K562 (cell line): ENCODE measurements around the gene JADE3. TPM values are rescaled to one million over a fixed set of nuclear protein-coding genes. Genes with fewer than 3 reads are reported as not detected.
A peak's percentile ranks its signal among the peaks of the same experiment; 100 is the strongest.

ENCODE experiments used
- AFF1 ChIP-seq, 2 experiments: fragments of 450-650 bp; IDR thresholded peaks; 2 replicates each; pipeline ENCODE4 v1.6.1; 2018; ENCODE audit warnings: mild to moderate bottlenecking in 2 of 2, low read depth in 1 of 2; ENCODE audit not compliant: partially characterized antibody in 2 of 2
- HNRNPLL ChIP-seq: fragments of 200-400 bp; formaldehyde crosslinking; IDR thresholded peaks from 2 replicates; pipeline ENCODE4 v1.6.1; 2017; ENCODE audit warnings: low read length, low read depth, mild to moderate bottlenecking; ENCODE audit not compliant: poor library complexity, severe bottlenecking
- SIN3B ChIP-seq: fragments of 450-650 bp; IDR thresholded peaks from 2 replicates; pipeline ENCODE4 v1.6.1; 2017; ENCODE audit warnings: low read depth, mild to moderate bottlenecking, moderate library complexity
- polyA plus RNA-seq, 8 experiments: library from polyadenylated mRNA; depleted of rRNA in 4 of 8; stranded (reverse) in 5 of 8; unstranded in 3 of 8; fragments of >200 nt; fragmentation: Nextera tagmentation in 2 of 8; fragmentation: Illumina TruSeq in 1 of 8; extraction: Ambion mirVana in 2 of 8; extraction: Trizol in 1 of 8; gene quantifications; 2 replicates each; pipeline versions ENCODE4 v1.2.1 to v1.2.3, GENCODE V29; 2011 to 2014; ENCODE audit warnings: inconsistent platforms in 1 of 8, missing spikeins in 1 of 8
- total RNA-seq, 7 experiments: library from RNA; depleted of rRNA in 6 of 7; stranded (reverse); fragments of >200 nt in 6 of 7; fragmentation: Illumina TruSeq in 2 of 7; extraction: Trizol in 2 of 7; gene quantifications; 2 replicates each; pipeline versions ENCODE4 v1.2.1 to v1.2.3, GENCODE V29; 2011 to 2021; ENCODE audit warnings: low replicate concordance in 1 of 7
- TF ChIP-seq, protein P1 (sequence below): sonication (generic); formaldehyde crosslinking; IDR thresholded peaks from 2 replicates; pipeline ENCODE4 v1.8.0; 2023; ENCODE audit warnings: missing genetic modification reagents, mild to moderate bottlenecking, borderline replicate concordance

The JADE3 gene
- total and polyA plus RNA-seq, 9 of the 15 experiments (the other 6 are each of a cell fraction or from before 2014, with no cell fraction given), result 2.6 to 10.0 (median 7.0) TPM

GRCh38 chrX:47047989-47048388, 135.8 kb downstream of the JADE3 start (continued):
- TF ChIP-seq, protein P1, sequence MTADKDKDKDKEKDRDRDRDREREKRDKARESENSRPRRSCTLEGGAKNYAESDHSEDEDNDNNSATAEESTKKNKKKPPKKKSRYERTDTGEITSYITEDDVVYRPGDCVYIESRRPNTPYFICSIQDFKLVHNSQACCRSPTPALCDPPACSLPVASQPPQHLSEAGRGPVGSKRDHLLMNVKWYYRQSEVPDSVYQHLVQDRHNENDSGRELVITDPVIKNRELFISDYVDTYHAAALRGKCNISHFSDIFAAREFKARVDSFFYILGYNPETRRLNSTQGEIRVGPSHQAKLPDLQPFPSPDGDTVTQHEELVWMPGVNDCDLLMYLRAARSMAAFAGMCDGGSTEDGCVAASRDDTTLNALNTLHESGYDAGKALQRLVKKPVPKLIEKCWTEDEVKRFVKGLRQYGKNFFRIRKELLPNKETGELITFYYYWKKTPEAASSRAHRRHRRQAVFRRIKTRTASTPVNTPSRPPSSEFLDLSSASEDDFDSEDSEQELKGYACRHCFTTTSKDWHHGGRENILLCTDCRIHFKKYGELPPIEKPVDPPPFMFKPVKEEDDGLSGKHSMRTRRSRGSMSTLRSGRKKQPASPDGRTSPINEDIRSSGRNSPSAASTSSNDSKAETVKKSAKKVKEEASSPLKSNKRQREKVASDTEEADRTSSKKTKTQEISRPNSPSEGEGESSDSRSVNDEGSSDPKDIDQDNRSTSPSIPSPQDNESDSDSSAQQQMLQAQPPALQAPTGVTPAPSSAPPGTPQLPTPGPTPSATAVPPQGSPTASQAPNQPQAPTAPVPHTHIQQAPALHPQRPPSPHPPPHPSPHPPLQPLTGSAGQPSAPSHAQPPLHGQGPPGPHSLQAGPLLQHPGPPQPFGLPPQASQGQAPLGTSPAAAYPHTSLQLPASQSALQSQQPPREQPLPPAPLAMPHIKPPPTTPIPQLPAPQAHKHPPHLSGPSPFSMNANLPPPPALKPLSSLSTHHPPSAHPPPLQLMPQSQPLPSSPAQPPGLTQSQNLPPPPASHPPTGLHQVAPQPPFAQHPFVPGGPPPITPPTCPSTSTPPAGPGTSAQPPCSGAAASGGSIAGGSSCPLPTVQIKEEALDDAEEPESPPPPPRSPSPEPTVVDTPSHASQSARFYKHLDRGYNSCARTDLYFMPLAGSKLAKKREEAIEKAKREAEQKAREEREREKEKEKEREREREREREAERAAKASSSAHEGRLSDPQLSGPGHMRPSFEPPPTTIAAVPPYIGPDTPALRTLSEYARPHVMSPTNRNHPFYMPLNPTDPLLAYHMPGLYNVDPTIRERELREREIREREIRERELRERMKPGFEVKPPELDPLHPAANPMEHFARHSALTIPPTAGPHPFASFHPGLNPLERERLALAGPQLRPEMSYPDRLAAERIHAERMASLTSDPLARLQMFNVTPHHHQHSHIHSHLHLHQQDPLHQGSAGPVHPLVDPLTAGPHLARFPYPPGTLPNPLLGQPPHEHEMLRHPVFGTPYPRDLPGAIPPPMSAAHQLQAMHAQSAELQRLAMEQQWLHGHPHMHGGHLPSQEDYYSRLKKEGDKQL (CRISPR knock-in tag), result no peak
- no peak for TF ChIP-seq HNRNPLL
- TF ChIP-seq SIN3B, result no peak
- TF ChIP-seq AFF1 (IDR thresholded peaks at IDR 0.05; ENCODE audit: low read depth in 1 of 2, partially characterized antibody in 2 of 2), result peak in 1 of 2 experiments; percentile 56
